ENCODE results near the gene CLEC3B. TPM values are rescaled to one million over a fixed set of nuclear protein-coding genes. Genes with fewer than 3 reads are reported as not detected.

CLEC3B gene
- total and polyA plus RNA-seq, 11 donors = 34.8 to 205 (median 73.6) TPM

DNA sequence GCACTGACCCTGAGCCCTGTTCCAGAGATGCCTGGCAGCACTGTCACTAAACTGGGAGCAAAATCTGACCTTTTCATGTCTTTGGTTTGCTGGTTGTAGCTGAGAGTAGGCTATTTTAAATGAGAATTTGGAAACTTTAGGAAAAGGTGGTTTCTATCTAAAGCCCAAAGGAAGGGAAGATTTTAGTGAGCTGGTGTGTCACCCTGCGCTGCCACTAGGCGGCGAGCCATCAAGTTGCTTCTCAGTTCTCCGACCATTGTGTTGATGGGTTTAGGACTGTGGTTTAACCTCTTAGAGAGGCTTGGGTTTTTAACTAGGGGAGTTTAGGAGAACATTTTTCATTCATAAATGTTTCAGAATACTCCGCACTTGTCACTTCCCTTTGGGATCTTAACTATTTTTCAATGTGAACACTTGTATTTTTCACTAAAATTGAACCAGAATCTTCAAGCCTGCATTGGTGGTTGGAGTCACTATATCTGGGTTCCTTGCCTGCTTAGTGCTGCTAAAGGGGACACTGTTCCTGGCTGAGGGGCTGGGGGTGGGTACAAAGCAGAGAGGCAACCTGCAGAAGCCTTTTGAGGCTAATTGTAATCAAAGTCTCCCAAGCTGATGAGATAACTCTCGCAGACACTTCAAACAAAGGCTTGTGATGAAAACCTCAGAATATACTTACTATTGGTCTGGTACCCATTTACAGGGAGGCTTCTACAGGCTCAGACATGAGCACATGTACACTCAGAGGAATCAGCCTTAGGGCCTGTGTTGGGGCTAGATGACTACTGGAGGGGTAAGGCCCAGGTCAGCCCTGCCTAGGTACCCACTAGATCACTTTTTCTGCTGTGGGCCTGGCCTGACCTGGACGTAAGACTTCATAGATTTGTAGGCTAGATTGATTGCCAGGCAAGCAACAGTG lies 33.3 kb upstream of the CLEC3B start:
- no peak overlapping the region for H3K4me3 ChIP-seq
- intact Hi-C loops (cut with DNase I) = loop anchor here in 2 of 10 donors (5.0 kb wide), 2 partner anchors 39 to 44 kb away; no protein-coding TSS in a partner anchor
- DNase-seq (no peak), ATAC-seq (no peak)
- TF ChIP-seq POLR2A (IDR thresholded peaks at IDR 0.05) = no peak
- TF ChIP-seq, protein P1, sequence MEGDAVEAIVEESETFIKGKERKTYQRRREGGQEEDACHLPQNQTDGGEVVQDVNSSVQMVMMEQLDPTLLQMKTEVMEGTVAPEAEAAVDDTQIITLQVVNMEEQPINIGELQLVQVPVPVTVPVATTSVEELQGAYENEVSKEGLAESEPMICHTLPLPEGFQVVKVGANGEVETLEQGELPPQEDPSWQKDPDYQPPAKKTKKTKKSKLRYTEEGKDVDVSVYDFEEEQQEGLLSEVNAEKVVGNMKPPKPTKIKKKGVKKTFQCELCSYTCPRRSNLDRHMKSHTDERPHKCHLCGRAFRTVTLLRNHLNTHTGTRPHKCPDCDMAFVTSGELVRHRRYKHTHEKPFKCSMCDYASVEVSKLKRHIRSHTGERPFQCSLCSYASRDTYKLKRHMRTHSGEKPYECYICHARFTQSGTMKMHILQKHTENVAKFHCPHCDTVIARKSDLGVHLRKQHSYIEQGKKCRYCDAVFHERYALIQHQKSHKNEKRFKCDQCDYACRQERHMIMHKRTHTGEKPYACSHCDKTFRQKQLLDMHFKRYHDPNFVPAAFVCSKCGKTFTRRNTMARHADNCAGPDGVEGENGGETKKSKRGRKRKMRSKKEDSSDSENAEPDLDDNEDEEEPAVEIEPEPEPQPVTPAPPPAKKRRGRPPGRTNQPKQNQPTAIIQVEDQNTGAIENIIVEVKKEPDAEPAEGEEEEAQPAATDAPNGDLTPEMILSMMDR (IDR thresholded peaks at IDR 0.05) = peak; percentile 46 to 71 (median 58)
- peak overlapping the region in 6 of 12 donors; percentile 15 to 37 (median 20) for H3K27ac ChIP-seq
- H3K9me3 ChIP-seq = no peaks in the 10 kb centered on the region
- peaks cover 0 to 55% (median 39%) of the 10 kb centered on the region in 9 donors for H3K36me3 ChIP-seq
- H3K27me3 ChIP-seq = no peaks in the 10 kb centered on the region
- H3K4me1 ChIP-seq = peaks cover 9 to 61% (median 35%) of the 10 kb centered on the region in 12 donors
- 55 to 74% (median 68%) methylated on average over 7 of the region's 7 CpGs for WGBS, 4 donors

DNA sequence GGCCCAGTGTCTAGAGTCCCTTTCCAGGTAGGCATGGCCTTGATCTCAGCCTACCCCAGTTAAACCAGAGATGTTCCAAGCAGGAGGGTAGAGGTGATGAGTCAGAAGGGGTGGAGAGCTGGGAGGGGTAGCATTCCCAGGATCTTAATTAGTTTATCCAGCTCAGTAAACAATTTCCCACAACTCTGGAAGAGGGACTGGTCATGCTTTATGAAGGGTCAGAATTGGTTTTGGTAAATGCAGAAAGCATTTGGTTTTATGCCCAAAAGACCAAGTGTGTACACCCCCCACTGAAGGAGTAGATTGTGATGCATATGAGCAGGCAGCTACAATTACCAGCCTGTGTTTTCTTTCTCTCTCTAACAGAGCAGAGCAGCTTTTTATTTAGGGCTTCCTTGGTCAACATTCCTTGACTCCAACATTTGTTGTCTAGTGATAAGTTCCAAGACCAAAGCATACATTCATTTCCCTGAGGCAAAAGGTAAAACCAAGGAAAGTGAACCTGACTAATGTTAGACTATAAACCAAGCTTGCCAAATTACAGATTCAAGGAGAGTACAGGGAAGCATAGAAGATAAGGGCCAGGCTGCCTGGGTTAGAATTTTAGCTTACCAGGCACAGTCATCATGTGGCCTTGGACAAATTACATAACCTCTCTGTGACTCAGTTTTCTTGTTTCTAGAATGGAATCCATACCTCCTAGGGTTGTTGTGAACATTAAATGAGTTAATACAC lies 32.5 kb upstream of the CLEC3B start:
- Histone ChIP-seq H3K4me1 (peaks cover 9 to 61% (median 29%) of the 10 kb centered on the region in 12 donors), H3K27me3 (no peaks in the 10 kb centered on the region), H3K9me3 (no peaks in the 10 kb centered on the region), H3K4me3 (no peak overlapping the region), H3K36me3 (peaks cover 0 to 63% (median 48%) of the 10 kb centered on the region in 9 donors), H3K27ac (peak overlapping the region in 8 of 12 donors; percentile 11 to 37 (median 20))
- TF ChIP-seq, protein P1 (IDR thresholded peaks at IDR 0.05) = no peak
- TF ChIP-seq POLR2A (IDR thresholded peaks at IDR 0.05) = no peak
- intact Hi-C loops (cut with DNase I) = loop anchor here in 2 of 10 donors (5.0 kb wide), 2 partner anchors 39 to 44 kb away; no protein-coding TSS in a partner anchor
- DNase-seq (no peak), ATAC-seq (peak in 2 of 4 donors; percentile 37)

DNA sequence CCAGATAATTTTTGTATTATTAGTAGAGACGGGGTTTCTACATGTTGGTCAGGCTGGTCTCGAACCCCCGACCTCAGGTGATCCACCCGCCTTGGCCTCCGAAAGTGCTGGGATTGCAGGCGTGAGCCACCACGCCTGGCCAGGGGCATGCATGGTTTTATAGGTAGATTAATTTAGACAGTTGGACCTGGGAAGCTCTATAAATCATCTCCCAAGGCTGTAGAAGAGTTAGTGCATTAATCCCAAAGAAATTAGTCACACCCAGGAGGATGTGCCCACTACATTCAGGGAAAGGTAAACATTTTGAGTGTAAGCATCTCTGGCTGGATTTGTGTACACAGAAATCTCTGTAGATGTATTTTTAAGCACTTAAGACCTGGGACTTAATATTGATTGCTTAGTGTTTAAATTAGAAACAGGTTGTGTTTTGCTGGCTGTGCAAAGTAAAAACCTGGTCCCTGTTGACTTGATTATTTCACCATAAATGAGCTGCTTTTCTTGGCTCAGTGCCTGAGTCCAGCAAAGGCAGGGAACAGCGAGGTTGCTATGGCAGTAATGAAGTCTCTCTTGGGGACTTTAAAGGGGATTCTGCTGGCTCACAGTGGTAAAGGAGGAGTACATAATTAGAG lies 30.8 kb upstream of the CLEC3B start:
- WGBS, 4 donors = 85 to 88% (median 86%) methylated on average over 8 of the region's 8 CpGs
- TF ChIP-seq, protein P1 (IDR thresholded peaks at IDR 0.05) = no peak
- no peak for TF ChIP-seq POLR2A (IDR thresholded peaks at IDR 0.05)
- peak in 4 of 5 donors; percentile 41 to 67 (median 55) for DNase-seq
- H3K4me3 ChIP-seq = no peak overlapping the region
- peaks cover 9 to 49% (median 25%) of the 10 kb centered on the region in 12 donors for H3K4me1 ChIP-seq
- peak in 2 of 4 donors; percentile 47 to 56 for ATAC-seq
- peaks cover 0 to 72% (median 56%) of the 10 kb centered on the region in 9 donors for H3K36me3 ChIP-seq
- intact Hi-C loops (cut with DNase I) = no loop called here
- H3K27me3 ChIP-seq = no peaks in the 10 kb centered on the region
- no peaks in the 10 kb centered on the region for H3K9me3 ChIP-seq
- H3K27ac ChIP-seq = peak overlapping the region in 6 of 12 donors; percentile 1 to 44 (median 18)
